MM.1S (cell line): ENCODE data around the gene CCDC146.

Source experiments
- DNase-seq: peaks from one replicate; pipeline ENCODE4 v3.0.0-alpha.2; 2015
- H2AFZ ChIP-seq: fragments of 300-600 bp; sonication (generic); 2 replicates; pipeline ENCODE4 v1.6.0; 2016; ENCODE audit warnings: antibody characterized with exemption, low read length
- H3F3A ChIP-seq: fragments of 300-600 bp; sonication (generic); 2 replicates; pipeline ENCODE4 v1.6.1; 2016; ENCODE audit warnings: mild to moderate bottlenecking, antibody characterized with exemption, low read length, moderate library complexity, mixed read lengths; ENCODE audit not compliant: insufficient read depth
- H3K27ac ChIP-seq: fragments of 300-600 bp; sonication (generic); 2 replicates; pipeline ENCODE4 v1.5.1; 2016; ENCODE audit warnings: mild to moderate bottlenecking, low read length
- H3K27me3 ChIP-seq: fragments of 300-600 bp; sonication (generic); replicated peaks from 2 replicates; pipeline ENCODE4 v1.6.0; 2016; ENCODE audit warnings: low read length; ENCODE audit not compliant: insufficient read depth
- H3K36me3 ChIP-seq: fragments of 300-600 bp; sonication (generic); replicated peaks from 2 replicates; pipeline ENCODE4 v1.6.1; 2016; ENCODE audit warnings: mild to moderate bottlenecking, low read length, mixed read lengths; ENCODE audit not compliant: insufficient read depth
- H3K4me1 ChIP-seq: fragments of 300-600 bp; sonication (generic); 2 replicates; pipeline ENCODE4 v1.6.1; 2016; ENCODE audit warnings: low read length, mixed read lengths
- H3K4me2 ChIP-seq: fragments of 300-600 bp; sonication (generic); 2 replicates; pipeline ENCODE4 v1.6.0; 2016; ENCODE audit warnings: low read depth, low read length
- H3K4me3 ChIP-seq: fragments of 300-600 bp; sonication (generic); 2 replicates; pipeline ENCODE4 v1.5.1; 2016; ENCODE audit warnings: low read length, mixed read lengths
- H3K79me2 ChIP-seq: fragments of 300-600 bp; sonication (generic); 2 replicates; pipeline ENCODE4 v1.6.1; 2016; ENCODE audit warnings: mixed run types, low read length, mixed read lengths
- H3K9ac ChIP-seq: fragments of 300-600 bp; sonication (generic); 2 replicates; pipeline ENCODE4 v1.6.1; 2016; ENCODE audit warnings: low read length, mixed read lengths
- H3K9me2 ChIP-seq: fragments of 300-600 bp; sonication (generic); replicated peaks from 2 replicates; pipeline ENCODE4 v1.6.1; 2016; ENCODE audit warnings: mild to moderate bottlenecking, low read length, mixed read lengths; ENCODE audit not compliant: insufficient read depth
- H3K9me3 ChIP-seq: fragments of 300-600 bp; sonication (generic); replicated peaks from 2 replicates; pipeline ENCODE4 v1.6.1; 2016; ENCODE audit warnings: mild to moderate bottlenecking, low read length, mixed read lengths; ENCODE audit not compliant: insufficient read depth
- H4K20me1 ChIP-seq: fragments of 300-600 bp; sonication (generic); 2 replicates; pipeline ENCODE4 v1.6.1; 2016; ENCODE audit warnings: mild to moderate bottlenecking, low read length, moderate library complexity, mixed read lengths; ENCODE audit not compliant: insufficient read depth
- CTCF ChIP-seq: fragments of 300-600 bp; sonication (generic); IDR thresholded peaks from 2 replicates; pipeline ENCODE4 v1.5.1; 2016; ENCODE audit warnings: antibody characterized with exemption, low read length, mixed read lengths
- EZH2 ChIP-seq: fragments of 300-600 bp; sonication (generic); optimal IDR thresholded peaks from 2 replicates; pipeline ENCODE3; 2017; ENCODE audit warnings: low read depth, mild to moderate bottlenecking, antibody characterized with exemption, low read length, mixed read lengths
- EZH2phosphoT487 ChIP-seq: fragments of 300-600 bp; sonication (generic); IDR thresholded peaks from 2 replicates; pipeline ENCODE4 v1.6.1; 2018; ENCODE audit warnings: antibody characterized with exemption, low read length

CCDC146 gene

GRCh38 chr7:77290425-77290824 is 168.0 kb downstream of the CCDC146 start:
- H3K36me3 ChIP-seq = no peaks in the 10 kb centered on the region
- no peak overlapping the region for H3K4me2 ChIP-seq
- H3K9me3 ChIP-seq = no peaks in the 10 kb centered on the region
- TF ChIP-seq EZH2phosphoT487 (no peak), CTCF (no peak), EZH2 (no peak)
- DNase-seq = no peak
- no peaks in the 10 kb centered on the region for H3K9me2 ChIP-seq
- H3K4me3 ChIP-seq = no peak overlapping the region
- H4K20me1 ChIP-seq = no peaks in the 10 kb centered on the region
- H2AFZ ChIP-seq = no peak overlapping the region
- H3F3A ChIP-seq = no peaks in the 10 kb centered on the region
- H3K27ac ChIP-seq = no peak overlapping the region
- H3K9ac ChIP-seq = no peak overlapping the region
- H3K4me1 ChIP-seq = no peaks in the 10 kb centered on the region
- H3K79me2 ChIP-seq = no peaks in the 10 kb centered on the region
- no peaks in the 10 kb centered on the region for H3K27me3 ChIP-seq

GRCh38 chr7:77293046-77293445 is 170.6 kb downstream of the CCDC146 start:
- no peak for DNase-seq
- Histone ChIP-seq H3K4me1 (no peaks in the 10 kb centered on the region), H2AFZ (no peak overlapping the region), H3F3A (no peaks in the 10 kb centered on the region), H3K9me2 (no peaks in the 10 kb centered on the region), H3K36me3 (no peaks in the 10 kb centered on the region), H3K9ac (no peak overlapping the region), H3K4me3 (no peak overlapping the region), H3K79me2 (no peaks in the 10 kb centered on the region), H3K9me3 (no peaks in the 10 kb centered on the region), H3K27me3 (no peaks in the 10 kb centered on the region), H4K20me1 (no peaks in the 10 kb centered on the region), H3K4me2 (no peak overlapping the region), H3K27ac (no peak overlapping the region)
- TF ChIP-seq CTCF = no peak
- TF ChIP-seq EZH2 = no peak
- no peak for TF ChIP-seq EZH2phosphoT487

GRCh38 chr7:77295549-77295948 is 173.1 kb downstream of the CCDC146 start:
- Histone ChIP-seq H3K9ac (no peak overlapping the region), H3F3A (no peaks in the 10 kb centered on the region), H3K4me3 (no peak overlapping the region), H4K20me1 (no peaks in the 10 kb centered on the region), H3K79me2 (no peaks in the 10 kb centered on the region), H3K36me3 (no peaks in the 10 kb centered on the region), H2AFZ (no peak overlapping the region), H3K4me2 (no peak overlapping the region), H3K27me3 (no peaks in the 10 kb centered on the region), H3K9me2 (no peaks in the 10 kb centered on the region), H3K27ac (no peak overlapping the region), H3K4me1 (no peaks in the 10 kb centered on the region), H3K9me3 (no peaks in the 10 kb centered on the region)
- TF ChIP-seq EZH2 = no peak
- no peak for TF ChIP-seq EZH2phosphoT487
- no peak for TF ChIP-seq CTCF
- DNase-seq = no peak
